NCI-H446 (cell line): Measurements from ENCODE around the gene KIF27.
A peak's percentile ranks its signal among the peaks of the same experiment; 100 is the strongest.
"Not testable (repeated sequence)": the region's sequence is repeated elsewhere in the genome, so short reads cannot be mapped to it uniquely, and the experiment has no call there.

ENCODE experiments used
- DNase-seq, 2 experiments: peaks; one replicate each; lab custom pipeline; 2025; lab: John Stamatoyannopoulos, UW

KIF27 gene

DNA sequence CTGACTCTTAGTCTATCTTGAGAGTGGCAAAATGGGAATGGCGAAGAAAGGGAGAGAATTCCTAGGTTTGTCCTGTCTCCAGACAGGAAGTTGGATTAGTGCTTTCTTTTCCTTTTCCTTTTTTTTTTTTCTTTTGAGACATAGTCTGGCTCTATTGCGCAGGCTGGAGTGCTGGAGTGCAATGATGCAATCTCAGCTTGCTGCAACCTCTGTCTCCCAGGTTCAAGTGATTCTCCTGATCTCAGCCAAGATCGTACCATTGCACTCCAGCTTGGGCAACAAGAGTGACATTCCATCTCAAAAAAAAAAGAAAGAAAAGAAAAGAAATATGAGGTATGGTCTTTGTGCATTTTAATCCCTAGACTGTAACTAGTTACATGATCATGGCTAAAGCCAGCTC is 12.6 kb upstream of the KIF27 start:
- no peak for DNase-seq

DNA sequence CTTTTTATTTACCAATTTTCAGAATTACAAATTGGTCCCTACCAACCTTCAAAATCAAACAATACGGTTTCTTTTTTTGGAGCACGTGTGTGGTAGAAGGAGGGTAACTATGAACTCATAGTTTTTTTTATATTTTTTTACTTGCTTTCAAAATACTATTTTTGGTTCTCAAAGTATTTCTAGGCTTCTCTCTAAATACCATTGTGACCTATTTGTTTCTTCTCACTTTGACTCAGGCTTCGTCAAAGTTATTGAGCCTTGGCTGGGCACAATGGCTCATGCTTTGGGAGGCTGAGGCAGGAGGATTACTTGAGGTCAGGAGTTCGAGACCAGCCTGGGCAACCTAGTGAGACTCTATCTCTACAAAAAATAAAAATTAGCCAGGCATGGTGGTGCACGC is 11.6 kb upstream of the KIF27 start:
- DNase-seq = no peak

DNA sequence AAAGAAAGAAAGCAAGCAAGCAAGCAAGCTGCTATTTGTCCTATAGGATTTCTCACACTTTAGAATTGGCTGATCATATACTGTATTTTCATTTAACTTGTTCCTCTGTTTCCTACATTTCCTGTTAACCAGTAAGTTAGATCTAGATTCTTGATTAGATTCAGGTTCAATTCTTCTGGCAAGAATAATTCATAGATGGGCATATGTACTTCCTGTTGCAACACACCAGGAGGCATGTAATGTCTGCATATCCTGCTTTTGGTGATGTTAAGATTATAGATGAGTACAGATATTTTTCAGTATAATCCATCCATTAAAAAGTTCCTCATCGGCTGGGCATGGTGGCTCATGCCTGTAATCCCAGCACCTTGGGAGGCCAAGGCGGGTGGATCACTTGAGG is 10.8 kb upstream of the KIF27 start:
- no peak for DNase-seq

DNA sequence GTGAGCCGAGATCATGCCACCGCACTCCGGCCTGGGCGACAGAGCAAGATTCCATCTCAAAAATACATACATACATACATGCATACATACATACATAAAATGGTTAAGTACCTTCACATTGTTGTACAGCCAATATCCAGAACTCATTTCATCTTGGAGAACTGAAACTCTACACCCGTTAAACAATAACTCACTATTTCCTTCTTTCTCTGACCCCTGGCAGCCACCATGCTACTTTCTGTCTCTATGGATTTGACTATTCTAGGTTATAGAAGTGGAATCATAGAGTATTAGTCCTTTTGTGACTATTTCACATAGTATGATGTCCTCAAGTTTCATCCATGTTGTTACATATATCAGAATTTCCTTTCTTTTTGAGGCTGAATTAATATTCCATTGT is 9.6 kb upstream of the KIF27 start:
- no peak for DNase-seq

DNA sequence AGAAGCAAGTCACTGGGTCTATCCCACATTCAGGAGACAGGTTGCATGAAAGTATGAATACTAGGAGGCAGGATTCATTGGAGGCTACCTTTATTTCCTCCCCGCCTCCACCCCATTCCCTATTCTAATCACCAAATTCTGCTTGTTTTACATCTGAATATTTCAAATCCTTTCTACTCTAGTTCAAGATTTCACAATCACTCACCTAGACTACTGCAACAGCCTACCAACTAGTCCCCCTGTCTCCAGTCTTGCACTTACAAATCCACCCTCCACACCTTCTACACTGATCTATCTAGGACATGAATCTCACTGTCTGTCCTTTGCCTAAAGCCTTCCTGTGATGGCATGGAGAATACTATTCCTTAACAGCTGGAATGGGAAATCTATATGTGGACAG is 6.4 kb upstream of the KIF27 start:
- DNase-seq = no peak

DNA sequence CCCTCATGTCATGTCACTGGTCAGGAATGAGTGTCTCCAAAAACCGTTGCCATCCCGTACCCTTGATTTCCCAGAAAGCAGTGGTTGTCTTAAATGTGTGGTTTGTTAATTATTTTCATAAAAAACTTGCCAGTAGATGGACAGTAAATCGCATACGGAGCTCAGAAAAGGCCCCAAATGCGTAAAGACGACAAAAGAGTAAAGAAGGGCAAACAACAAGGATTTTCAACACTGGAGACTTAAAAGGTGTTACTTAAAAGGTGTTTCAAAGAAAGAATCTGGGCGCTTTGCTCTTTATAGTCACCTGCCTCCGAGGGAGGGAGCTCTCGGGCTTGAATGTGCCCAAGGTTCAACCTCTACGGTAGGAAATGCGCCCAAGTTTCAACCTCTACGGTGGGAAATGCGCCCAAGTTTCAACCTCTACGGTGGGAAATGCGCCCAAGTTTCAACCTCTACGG is 734 bp downstream of the KIF27 start:
- DNase-seq = peak in 1 of 2 experiments; percentile 48

DNA sequence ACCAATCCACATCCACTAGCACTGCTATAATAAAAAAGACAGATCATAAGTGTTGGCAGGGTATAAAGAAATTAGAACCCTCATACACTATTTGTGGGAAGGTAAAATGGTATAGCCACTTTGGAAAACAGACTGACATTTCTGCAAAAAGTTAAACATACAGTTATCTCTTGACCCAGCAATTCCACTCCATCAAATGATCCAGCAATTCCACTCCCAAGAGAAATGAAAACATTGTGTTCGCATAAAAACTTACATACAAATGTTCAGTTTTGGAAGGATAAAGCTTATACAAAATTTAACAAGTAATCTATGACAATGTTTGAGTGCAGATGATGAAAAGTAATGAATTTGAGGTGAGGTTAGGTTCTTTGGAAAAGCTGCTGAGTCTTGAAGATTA is 2.1 kb downstream of the KIF27 start:
- DNase-seq = no peak

DNA sequence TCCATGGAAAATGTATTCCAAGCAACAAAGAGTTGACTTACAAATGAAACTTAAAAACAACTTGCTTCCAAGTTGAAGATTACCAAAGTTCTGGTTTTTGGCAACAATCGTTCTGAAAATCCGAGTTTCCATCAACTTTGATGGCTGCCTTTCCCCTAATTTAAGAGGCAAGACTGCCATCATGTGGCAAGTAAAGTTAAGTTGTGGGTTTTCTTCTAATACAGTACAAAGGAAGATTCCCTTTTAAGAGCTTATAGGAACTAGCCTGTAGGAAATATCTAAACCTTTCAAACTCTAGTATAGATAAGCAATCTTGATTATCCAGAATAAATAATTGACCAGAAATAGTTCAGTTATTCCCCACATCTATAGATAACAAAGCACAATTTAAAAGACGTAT is 9.0 kb downstream of the KIF27 start:
- peak in 1 of 2 experiments; percentile 29 for DNase-seq

DNA sequence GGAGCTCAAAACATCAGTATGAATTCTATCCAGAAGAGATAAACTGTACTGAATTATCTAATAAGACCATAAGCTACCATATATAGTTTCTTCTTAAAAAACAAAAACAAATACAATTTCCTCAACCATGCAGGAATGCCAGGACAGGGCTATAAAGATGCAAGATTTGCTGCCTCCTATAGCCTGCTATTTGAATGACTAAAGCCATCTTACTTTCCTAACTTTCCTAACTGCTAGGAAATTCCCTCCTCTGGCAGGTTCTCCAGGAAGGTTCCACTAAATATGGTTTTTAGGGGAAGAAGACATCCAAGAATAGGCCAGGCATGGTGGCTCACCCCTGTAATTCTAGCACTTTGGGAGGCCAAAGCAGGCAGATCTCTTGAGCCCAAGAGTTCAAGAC is 15.1 kb downstream of the KIF27 start:
- DNase-seq = no peak

DNA sequence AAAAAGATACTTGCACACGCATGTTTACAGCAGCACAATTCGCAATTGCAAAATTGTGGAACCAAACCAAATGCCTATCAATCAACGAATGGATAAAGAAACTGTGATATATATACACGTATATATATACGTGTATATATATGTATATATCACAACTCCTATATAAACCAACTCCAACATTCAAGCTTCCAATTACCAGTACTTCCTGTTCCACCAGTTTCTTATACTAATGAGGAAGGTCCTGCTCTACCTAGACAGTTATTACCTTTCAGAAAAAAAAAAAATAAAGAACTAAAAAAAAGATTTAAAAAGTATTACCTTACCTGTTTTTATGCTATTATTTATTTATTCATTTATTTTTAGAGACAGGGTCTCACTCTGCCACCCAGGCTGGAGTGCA is 20.6 kb downstream of the KIF27 start:
- not testable (repeated sequence) for DNase-seq

DNA sequence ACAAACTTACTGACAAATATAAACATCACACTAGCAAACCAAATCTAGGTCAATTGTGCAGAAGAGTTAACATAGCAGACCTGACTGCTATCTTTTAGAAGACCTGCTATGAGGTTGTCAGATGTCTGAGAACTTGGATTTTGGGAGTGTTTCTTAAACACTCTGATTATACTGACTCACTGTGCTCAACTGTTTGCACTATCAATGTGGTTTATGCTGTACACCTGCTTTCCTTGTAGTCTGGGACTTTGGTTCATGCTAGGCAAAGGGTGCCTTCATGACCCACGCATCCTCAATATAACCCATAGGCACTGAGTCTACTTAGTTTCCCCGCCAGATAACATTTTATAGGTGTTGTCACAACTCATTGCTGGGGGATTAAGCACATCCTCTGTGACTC is 26.9 kb downstream of the KIF27 start:
- DNase-seq = not testable (repeated sequence)

DNA sequence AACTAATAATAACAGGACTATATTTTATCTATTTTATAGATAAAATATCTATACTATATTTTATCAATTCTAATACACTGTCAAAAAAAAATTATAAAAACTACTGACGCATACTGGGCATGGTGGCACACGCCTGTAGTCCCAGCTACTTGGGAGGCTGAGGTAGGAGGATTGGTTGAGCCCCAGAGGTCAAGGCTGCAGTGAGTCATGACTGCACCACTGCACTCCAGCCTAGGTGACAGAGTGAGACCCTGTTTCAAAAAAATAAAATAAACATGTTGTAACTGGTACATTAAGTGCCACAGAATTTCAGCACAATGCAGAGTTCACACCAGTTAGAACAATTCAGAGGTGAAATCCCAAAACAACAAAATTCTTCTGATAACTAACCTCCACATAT is 34.7 kb downstream of the KIF27 start:
- not testable (repeated sequence) for DNase-seq

DNA sequence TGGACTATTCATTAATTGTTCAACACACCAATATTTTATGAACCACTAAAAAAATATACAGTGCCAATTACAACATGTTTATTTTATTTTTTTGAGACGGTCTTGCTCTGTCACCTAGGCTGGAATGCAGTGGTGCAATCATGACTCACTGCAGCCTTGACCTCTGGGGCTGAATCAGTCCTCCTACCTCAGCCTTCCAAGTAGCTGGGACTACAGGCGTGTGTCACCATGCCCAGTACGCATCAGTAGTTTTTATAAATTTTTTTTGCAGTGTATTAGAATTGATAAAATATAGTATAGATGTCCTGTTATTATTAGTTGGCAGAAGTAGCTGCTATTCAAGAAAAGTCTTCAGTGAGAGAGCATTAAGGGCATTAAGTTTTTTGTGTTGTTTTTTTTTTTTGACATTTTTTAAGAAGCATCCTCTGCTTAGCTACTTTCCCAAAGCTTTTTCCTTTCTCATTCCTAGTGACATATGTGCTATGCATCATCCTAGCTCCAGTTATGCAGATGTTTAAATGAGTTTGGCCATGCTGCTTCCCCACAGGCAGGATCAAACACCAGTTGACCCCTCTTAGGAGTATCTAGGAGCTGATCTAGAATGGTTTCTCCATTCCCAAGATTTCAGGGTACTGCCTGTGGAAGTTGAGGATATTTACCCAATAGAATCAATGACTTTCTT is 35.5 kb downstream of the KIF27 start:
- not testable (repeated sequence) for DNase-seq

DNA sequence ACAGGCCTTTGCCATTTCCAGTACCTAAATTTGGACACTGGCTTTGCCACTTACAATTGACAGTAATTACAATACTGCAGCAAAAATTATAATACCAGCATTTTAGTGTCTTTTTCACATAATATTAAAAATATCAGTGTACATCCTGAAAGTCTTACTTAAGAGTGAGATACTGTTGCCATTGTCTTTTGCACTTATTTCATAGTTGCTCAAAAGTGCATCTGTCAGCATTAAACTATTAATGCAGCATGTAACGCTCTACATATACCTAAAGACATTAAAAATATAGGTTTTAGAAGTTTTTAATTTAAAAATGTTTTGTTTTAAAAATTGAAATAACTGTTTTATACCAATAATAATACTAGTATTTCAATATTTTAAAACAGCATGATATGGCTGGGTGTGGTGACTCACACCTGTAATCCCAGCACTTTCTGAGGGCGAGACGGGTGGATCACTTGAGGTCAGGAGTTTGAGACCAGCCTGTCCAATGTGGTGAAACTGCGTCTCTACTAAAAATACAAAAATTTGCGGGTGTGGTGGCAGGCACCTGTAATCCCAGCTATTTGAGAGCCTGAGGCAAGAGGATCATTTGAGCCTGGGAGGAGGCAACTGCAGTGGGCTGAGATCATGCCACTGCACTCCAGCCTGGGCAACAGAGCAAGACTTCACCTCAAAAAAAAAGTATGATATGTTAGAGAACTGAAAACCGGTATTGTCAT is 39.4 kb downstream of the KIF27 start:
- DNase-seq = not testable (repeated sequence)

DNA sequence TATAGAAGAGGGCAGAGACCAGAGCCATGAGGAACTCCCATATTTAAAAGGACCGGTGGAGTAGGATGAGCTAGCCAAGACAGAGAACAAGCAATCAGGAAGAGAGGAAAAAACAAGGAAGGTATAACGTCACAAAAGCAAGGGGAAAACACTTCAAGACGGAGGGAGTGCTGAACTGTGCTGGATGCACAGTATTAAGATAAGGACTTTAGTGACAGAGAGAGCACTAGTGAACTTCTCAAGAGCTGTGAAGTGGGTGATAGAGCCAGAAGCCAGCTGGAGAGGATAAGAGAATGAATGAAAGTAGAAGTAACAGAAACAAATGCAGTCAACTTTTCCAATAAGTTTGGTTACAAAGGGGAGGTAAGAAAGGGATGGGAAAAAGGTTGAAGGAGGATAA is 45.7 kb downstream of the KIF27 start:
- not testable (repeated sequence) for DNase-seq

DNA sequence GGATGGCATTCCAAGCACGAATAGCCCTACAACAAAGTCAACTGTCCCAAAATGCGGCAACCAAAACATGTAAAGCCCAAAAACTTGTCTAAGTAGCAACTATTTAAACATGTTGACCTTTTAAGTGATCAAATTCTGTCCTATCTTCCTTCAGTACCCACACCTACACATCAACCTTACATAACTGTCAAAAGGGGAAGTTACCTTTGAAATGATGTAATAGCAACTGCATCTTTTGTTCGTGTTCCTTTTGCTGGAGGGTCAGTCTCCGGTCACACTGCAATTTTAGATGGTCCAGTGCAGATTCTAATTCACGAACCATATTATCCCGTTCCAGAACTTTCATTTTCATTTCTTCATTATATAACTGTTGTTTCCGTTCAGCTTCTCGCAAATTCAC is 71.3 kb downstream of the KIF27 start:
- not testable (repeated sequence) for DNase-seq

DNA sequence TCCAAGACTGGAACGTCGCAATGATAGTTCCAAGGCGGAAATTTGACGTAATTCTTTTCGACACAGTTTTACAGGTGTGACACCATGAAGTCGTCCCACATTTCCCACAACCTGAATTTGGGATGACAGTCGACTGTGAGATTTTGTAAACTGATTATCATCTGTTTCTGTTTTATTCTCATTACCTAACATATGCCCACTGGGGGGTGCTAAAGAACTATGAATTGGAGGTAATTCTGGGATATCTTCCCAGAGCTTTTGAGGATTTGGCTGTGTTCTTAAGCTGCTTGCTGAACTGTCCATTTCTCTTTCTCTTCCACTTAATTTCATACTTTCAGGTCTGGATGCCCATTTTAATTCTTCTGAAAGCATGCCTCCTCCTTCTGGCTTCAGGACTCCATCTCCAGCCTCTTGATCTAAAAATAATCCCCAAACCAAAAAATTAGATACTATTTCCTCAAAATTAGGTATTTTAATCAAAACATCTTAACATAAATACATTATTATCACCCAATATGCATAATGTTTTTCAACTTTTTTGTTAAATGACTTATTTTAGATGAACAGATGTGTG is 84.1 kb downstream of the KIF27 start:
- not testable (repeated sequence) for DNase-seq

DNA sequence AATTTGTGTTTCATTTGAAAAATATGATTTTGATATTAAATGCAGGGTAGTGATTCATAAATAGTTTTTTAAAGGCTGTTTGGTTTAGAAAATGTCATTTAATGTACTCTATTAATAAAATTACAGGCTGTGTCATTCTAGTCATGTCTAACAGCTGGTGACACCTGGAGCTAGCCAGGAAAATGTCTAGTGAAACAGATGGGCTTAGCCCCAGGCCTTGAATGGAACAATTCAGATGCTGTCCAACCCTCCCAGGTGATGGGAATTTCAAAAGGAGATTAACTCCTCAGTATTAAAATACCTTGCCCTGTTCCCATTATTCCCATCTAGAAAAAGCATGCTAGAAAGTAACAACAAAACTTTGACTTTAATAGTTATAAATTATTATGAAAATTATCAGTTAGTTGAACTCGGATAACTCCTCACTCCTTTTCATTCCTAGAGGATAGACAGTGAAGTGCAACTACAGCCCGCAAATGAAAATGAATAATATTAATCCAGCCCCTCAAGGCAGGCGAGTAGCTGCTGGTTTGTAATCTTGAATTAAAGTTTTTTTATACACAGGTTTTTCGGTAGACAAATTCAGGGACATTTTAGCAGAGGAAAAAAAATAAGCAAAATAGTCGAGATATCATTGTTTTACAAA is 90.7 kb downstream of the KIF27 start:
- not testable (repeated sequence) for DNase-seq

DNA sequence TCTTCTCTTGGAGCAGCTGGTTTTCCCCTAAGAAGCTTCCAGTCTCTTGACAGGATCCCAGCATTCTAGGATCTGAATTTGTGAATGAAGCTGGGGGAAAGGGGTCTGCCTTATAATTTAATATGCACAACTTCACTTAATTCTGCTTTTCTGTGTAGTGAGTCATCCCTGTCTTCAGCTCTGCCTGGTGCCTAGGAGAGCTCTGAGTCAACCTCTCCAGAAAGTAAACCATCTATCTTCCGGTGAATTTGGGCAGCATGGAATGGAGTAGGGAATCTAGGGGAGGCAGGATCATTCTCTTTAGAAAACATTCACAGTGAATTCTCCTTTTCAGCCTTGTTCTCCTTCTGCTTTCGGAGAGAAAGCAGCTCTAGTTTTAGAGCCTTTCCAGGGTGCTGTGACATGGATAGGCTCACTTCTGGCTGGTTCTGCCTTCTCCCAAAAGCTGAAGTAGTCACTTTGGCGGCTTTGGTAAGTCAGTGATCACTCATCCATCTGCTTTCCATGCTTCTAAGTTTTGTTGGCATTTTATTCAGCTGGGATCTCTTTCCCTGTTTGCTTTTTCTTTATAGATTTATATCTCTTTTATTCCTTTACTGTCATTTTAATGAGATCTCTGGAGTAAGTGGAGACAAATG is 96.1 kb downstream of the KIF27 start:
- not testable (repeated sequence) for DNase-seq

DNA sequence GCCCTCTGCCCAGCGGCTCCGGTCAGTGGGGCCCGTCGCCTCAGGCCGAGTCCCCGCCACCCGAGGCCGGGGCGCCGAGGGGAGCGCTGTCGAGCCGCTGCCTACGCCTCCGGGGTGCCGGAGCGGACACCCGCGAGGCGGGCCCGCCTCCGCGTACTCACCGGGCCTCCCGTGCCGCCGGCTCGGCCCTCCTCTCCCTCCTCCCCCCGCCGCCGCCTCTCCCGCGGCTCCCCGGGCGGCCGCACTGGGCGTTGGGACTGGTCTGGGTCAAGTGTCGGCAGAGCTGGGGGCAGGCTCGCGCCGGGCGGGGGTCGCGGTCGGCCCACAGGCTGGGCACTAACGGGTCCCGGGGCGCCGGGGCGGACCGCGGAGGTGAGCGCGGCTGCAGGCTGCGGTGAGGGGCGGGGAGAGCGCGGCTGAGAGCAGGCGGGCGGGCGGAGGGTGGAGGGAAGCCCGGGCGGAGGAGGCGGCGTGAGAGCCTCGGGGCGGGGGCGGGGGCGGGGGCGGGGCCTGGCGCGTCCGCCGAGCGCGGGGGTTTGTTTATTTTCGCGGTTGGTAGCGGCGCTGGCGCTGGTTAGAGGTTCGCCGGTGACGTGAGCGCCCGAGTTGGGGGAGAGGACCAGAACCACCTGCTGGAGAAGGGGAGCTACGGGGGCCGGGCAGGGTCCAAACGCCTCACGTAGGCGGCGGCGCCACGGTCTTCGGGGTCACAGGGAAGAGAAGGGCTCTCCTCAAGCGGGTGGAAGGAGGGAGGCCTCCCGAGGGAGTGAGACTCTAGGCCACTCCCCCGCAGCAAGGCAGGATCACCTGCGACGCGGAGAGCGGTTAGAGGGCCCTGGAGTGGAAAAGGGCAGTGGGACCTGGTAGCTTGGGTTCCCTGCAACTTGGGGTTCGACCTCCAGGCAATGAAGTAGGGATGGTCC is 103.6 kb downstream of the KIF27 start, which contains the start of gene GKAP1:
Gene GKAP1 (minus strand): TSS at position 414 of the 923 bp plus-strand sequence. CDS start 11,252 bp downstream, outside the sequence.
- DNase-seq = peak in 1 of 2 experiments; percentile 52

DNA sequence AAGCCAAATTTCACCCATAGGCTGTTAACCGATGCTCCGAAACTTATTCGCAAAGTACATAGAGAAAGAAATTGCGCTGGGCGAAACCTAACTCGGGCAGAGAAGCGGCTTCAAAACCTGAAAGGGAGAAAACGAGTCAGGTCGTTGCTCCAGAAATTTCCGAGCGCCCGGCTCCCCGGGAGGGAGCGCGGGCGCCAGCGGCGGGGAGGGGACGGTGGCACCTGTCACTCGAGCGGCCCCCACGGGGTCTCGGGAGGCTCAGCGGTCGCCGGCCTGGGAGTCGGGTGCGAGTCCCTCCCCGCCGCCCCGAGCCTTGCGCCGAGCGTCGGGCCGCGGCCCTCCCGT is 104.2 kb downstream of the KIF27 start:
- not testable (repeated sequence) for DNase-seq
